Type B pancreatic cell (in vitro differentiated cells): ENCODE data around the gene ATIC. TPM values are rescaled to one million over a fixed set of nuclear protein-coding genes. Genes with fewer than 3 reads are reported as not detected.

Experiments
- DNase-seq: peaks from one replicate; pipeline ENCODE4 v3.0.0; 2021; ENCODE audit warnings: mixed read lengths; ENCODE audit not compliant: unreplicated experiment; ENCODE audit errors: extremely low spot score
- H3K27ac Mint-ChIP-seq: 2 replicates; pipeline ENCODE4 v1.8.0; 2021; ENCODE audit warnings: mild to moderate bottlenecking, mixed read lengths
- H3K27me3 Mint-ChIP-seq: 2 replicates; pipeline ENCODE4 v1.8.0; 2021; ENCODE audit warnings: mixed read lengths
- H3K36me3 Mint-ChIP-seq: 2 replicates; pipeline ENCODE4 v1.8.0; 2021; ENCODE audit warnings: mixed read lengths
- H3K4me1 Mint-ChIP-seq: one replicate; pipeline ENCODE4 v1.8.0; 2021; ENCODE audit warnings: mixed read lengths; ENCODE audit not compliant: unreplicated experiment
- H3K4me3 Mint-ChIP-seq: 2 replicates; pipeline ENCODE4 v1.8.0; 2021; ENCODE audit warnings: mild to moderate bottlenecking, mixed read lengths
- H3K9me3 Mint-ChIP-seq: 2 replicates; pipeline ENCODE4 v1.8.0; 2021; ENCODE audit warnings: mixed read lengths
- total RNA-seq: library from RNA; stranded (reverse); gene quantifications from 2 replicates; pipeline ENCODE4 v1.2.1, GENCODE V29; 2021; ENCODE audit warnings: low replicate concordance
- TF ChIP-seq, protein P1 (sequence below): fragments of 200-600 bp; sonication (generic); conservative IDR thresholded peaks from 2 replicates; pipeline ENCODE4 v1.5.0; 2021; ENCODE audit warnings: antibody characterized with exemption, mild to moderate bottlenecking

ATIC gene
- total RNA-seq, 1 donor from 2014 or later, result 152 TPM

DNA sequence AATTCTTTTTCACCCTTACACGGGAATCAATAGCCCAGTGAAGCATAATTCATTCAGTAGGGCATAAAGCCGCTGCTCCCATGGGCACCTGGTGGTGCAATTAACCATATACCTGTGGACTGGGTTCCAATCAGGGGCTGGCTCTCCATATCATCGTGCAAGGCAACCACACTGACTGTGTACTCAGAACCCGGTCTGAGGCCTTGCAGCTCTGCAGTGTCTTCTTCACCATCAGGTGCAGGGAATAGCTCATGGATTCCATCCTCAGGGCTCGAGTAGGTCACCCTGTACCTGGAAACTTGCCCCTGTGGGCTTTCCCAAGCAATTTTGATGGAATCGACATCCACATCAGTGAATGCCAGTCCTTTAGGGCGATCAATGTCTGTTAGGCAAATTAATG lies 68.8 kb downstream of the ATIC start:
- Mint-ChIP-seq H3K4me3 (no peak overlapping the region), H3K36me3 (peaks cover 40% of the 10 kb centered on the region), H3K9me3 (no peaks in the 10 kb centered on the region), H3K27ac (no peak overlapping the region), H3K27me3 (no peaks in the 10 kb centered on the region), H3K4me1 (no peaks in the 10 kb centered on the region)
- DNase-seq, result no peak
- TF ChIP-seq, protein P1, sequence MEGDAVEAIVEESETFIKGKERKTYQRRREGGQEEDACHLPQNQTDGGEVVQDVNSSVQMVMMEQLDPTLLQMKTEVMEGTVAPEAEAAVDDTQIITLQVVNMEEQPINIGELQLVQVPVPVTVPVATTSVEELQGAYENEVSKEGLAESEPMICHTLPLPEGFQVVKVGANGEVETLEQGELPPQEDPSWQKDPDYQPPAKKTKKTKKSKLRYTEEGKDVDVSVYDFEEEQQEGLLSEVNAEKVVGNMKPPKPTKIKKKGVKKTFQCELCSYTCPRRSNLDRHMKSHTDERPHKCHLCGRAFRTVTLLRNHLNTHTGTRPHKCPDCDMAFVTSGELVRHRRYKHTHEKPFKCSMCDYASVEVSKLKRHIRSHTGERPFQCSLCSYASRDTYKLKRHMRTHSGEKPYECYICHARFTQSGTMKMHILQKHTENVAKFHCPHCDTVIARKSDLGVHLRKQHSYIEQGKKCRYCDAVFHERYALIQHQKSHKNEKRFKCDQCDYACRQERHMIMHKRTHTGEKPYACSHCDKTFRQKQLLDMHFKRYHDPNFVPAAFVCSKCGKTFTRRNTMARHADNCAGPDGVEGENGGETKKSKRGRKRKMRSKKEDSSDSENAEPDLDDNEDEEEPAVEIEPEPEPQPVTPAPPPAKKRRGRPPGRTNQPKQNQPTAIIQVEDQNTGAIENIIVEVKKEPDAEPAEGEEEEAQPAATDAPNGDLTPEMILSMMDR, result no peak

DNA sequence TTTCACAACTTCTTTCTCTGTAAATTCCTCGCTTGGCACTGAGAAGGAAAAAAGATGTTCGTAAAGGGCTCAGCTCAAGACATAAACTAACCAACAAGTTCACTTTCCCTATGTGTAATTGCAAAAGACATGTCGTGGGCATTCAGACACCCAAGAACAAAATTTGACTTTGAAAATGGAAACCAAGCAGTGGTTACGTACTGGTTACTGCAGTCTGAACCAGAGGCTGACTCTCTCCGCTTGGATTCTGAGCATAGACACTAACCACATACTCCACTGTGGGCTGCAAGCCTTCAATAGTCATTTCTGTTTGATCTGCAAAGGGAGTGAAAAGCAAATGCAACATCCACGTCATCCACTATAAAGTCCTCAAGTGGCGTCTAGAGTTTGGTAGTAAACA lies 70.2 kb downstream of the ATIC start:
- H3K4me1 Mint-ChIP-seq, result no peaks in the 10 kb centered on the region
- no peak overlapping the region for H3K27ac Mint-ChIP-seq
- H3K27me3 Mint-ChIP-seq, result no peaks in the 10 kb centered on the region
- no peaks in the 10 kb centered on the region for H3K9me3 Mint-ChIP-seq
- H3K4me3 Mint-ChIP-seq, result no peak overlapping the region
- H3K36me3 Mint-ChIP-seq, result peaks cover 46% of the 10 kb centered on the region
- no peak for DNase-seq
- TF ChIP-seq, protein P1, result no peak

DNA sequence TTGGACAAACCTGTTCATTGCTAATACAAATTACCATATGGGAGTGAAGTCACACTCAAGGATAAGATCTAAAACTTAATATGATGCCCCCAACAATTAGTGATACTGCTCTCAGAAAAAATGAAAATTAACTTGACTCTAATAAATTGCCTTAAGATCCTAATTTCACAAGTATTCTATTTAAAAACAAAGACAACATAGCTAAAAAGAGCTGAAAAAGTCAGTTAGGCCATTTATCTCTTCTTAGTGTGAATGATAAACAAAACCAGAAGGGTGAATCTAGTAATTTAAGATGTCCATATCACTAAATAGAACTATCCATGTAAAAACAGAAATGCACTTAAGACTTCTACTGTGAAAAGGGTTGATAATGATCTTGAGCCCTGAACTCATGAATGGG lies 70.6 kb downstream of the ATIC start:
- Mint-ChIP-seq H3K4me3 (no peak overlapping the region), H3K4me1 (no peaks in the 10 kb centered on the region), H3K36me3 (peaks cover 44% of the 10 kb centered on the region), H3K27me3 (no peaks in the 10 kb centered on the region), H3K27ac (no peak overlapping the region), H3K9me3 (no peaks in the 10 kb centered on the region)
- TF ChIP-seq, protein P1, result no peak
- DNase-seq, result no peak

DNA sequence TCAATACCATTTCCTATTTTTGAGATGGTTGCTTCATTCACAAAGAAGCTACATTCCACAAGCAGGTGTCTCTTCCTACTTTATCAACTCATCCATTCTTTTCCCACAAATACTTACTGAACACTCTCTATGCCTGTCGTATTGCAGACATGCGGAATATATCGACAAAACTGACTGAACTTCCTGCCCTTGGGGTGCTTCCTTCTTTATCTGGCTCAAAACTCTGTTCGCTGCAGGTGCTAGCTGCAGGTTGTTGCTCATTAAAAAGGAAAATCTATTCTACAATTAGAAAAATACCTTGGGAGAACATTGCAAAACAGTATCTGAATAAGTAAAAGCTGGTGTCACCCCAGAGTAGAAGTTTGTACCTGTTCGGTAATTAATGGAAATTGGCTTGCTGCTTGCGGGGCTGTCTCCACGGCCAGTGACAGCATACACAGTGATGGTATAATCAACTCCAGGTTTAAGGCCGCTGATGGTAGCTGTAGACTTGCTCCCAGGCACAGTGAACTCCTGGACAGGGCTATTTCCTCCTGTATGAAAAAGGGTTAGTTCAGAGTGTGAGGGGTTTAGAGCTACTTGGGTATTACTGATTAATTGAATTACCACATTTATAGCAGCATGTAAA lies 71.9 kb downstream of the ATIC start:
- no peak for DNase-seq
- peaks cover 36% of the 10 kb centered on the region for H3K36me3 Mint-ChIP-seq
- no peaks in the 10 kb centered on the region for H3K9me3 Mint-ChIP-seq
- TF ChIP-seq, protein P1, result no peak
- no peaks in the 10 kb centered on the region for H3K27me3 Mint-ChIP-seq
- H3K4me1 Mint-ChIP-seq, result no peaks in the 10 kb centered on the region
- no peak overlapping the region for H3K4me3 Mint-ChIP-seq
- H3K27ac Mint-ChIP-seq, result no peak overlapping the region

DNA sequence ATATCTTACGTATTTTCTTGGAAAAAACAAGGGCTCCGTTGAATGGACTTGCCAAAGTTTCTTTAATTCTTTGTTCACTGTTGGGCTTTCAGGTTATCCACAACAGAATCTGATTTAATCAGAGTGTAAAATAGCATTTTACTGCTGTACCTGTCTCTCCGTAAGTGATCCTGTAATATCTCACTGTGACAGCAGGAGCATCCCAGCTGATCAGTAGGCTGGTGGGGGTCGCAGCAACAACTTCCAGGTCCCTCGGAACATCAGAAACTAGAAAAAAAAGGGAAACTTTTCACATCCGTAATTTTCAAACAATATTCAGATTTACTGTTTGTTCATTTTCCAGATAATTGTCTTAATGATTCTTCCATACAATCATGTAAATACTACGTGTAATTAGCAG lies 72.9 kb downstream of the ATIC start:
- Mint-ChIP-seq H3K36me3 (peaks cover 32% of the 10 kb centered on the region), H3K27ac (no peak overlapping the region), H3K27me3 (no peaks in the 10 kb centered on the region), H3K9me3 (no peaks in the 10 kb centered on the region), H3K4me1 (no peaks in the 10 kb centered on the region), H3K4me3 (no peak overlapping the region)
- no peak for DNase-seq
- TF ChIP-seq, protein P1, result no peak

DNA sequence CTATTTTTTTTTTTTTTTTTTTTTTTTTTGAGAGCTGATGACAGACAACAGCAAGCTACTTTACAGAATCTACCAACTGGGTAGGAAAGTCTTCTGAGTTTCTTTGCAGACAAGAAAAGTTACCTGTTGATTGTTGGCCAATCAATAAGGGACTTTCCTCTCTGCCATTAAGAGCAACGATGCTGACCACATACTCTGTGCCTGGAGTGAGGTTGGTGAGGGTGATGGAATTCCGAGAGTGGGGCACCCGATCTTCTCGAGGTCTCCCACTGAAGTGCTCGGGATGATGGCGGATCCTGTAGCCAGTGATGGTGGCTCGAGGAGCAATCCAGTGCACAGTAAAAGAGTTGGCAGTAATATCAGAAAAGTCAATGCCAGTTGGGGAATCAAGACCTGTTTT lies 74.7 kb downstream of the ATIC start:
- Mint-ChIP-seq H3K4me3 (no peak overlapping the region), H3K36me3 (peaks cover 27% of the 10 kb centered on the region), H3K4me1 (no peaks in the 10 kb centered on the region), H3K9me3 (no peaks in the 10 kb centered on the region), H3K27ac (no peak overlapping the region), H3K27me3 (no peaks in the 10 kb centered on the region)
- TF ChIP-seq, protein P1, result no peak
- DNase-seq, result no peak
